Suprapubic skin (tissue), 3 donors: ENCODE data around the gene EGR4.

ENCODE experiments used
- CTCF ChIP-seq, 2 donors: fragments of 200-600 bp in 1 of 2; fragments of 450-650 bp in 1 of 2; sonication (generic) in 1 of 2; IDR thresholded peaks; one replicate each; pipeline ENCODE4 v1.5.1; 2016 to 2019; ENCODE audit warnings: antibody characterized with exemption in 2 of 2, mild to moderate bottlenecking in 1 of 2, moderate library complexity in 1 of 2
- POLR2A ChIP-seq, 2 donors: fragments of 450-650 bp; IDR thresholded peaks; one replicate each; pipeline ENCODE4 v1.6.1; 2017; ENCODE audit warnings: antibody characterized with exemption in 2 of 2, mild to moderate bottlenecking in 2 of 2, moderate library complexity in 2 of 2

GRCh38 chr2:73252238-73253027, 40.9 kb downstream of the EGR4 start:
- TF ChIP-seq POLR2A (IDR thresholded peaks at IDR 0.05) = no peak
- no peak for TF ChIP-seq CTCF (IDR thresholded peaks at IDR 0.05)
